HEK293T (cell line): ENCODE results near the gene LRRC72.

Experiments used
- CTCF ChIA-PET: fragments of 350-600 bp; formaldehyde crosslinking; extraction: SDS; loops from one replicate; lab custom pipeline; 2021; ENCODE audit warnings: antibody characterized with exemption, inconsistent platforms; lab: Yijun Ruan, JAX
- POLR2A ChIA-PET: fragments of 350-600 bp; formaldehyde crosslinking; extraction: SDS; loops from one replicate; lab custom pipeline; 2020; ENCODE audit warnings: antibody characterized with exemption, inconsistent platforms; lab: Yijun Ruan, JAX
- DNase-seq: peaks from one replicate; pipeline ENCODE4 v3.0.0; 2012; ENCODE audit warnings: mixed read lengths; ENCODE audit errors: extremely low spot score
- ARNT ChIP-seq: fragments of 450-650 bp; IDR thresholded peaks from 2 replicates; pipeline ENCODE4 v1.6.1; 2017; ENCODE audit warnings: mild to moderate bottlenecking
- BHLHE40 ChIP-seq: fragments of 450-650 bp; IDR thresholded peaks from 2 replicates; pipeline ENCODE4 v1.6.1; 2016; ENCODE audit warnings: mild to moderate bottlenecking, moderate library complexity, borderline replicate concordance
- CTBP1 ChIP-seq: fragments of 450-650 bp; IDR thresholded peaks from 2 replicates; pipeline ENCODE4 v1.6.1; 2016; ENCODE audit warnings: borderline replicate concordance
- ELF4 ChIP-seq: fragments of 450-650 bp; IDR thresholded peaks from 2 replicates; pipeline ENCODE4 v1.6.1; 2017; ENCODE audit warnings: antibody characterized with exemption
- FOXA1 ChIP-seq: fragments of 450-650 bp; IDR thresholded peaks from 2 replicates; pipeline ENCODE4 v1.6.1; 2016; ENCODE audit warnings: mild to moderate bottlenecking
- FOXK2 ChIP-seq: fragments of 450-650 bp; IDR thresholded peaks from 2 replicates; pipeline ENCODE4 v1.6.1; 2016; ENCODE audit warnings: mild to moderate bottlenecking
- FOXM1 ChIP-seq: fragments of 450-650 bp; IDR thresholded peaks from 2 replicates; pipeline ENCODE4 v1.6.1; 2017; ENCODE audit warnings: mild to moderate bottlenecking, borderline replicate concordance
- HDGF ChIP-seq: fragments of 450-650 bp; IDR thresholded peaks from 2 replicates; pipeline ENCODE4 v1.6.1; 2017; ENCODE audit warnings: antibody characterized with exemption, borderline replicate concordance
- L3MBTL2 ChIP-seq: fragments of 450-650 bp; conservative IDR thresholded peaks from 2 replicates; pipeline ENCODE4 v1.6.1; 2016; ENCODE audit warnings: mild to moderate bottlenecking
- LEF1 ChIP-seq: fragments of 450-650 bp; IDR thresholded peaks from 2 replicates; pipeline ENCODE4 v1.6.1; 2017; ENCODE audit warnings: mild to moderate bottlenecking, borderline replicate concordance
- NFRKB ChIP-seq: fragments of 450-650 bp; IDR thresholded peaks from 2 replicates; pipeline ENCODE4 v1.6.1; 2016; ENCODE audit warnings: mild to moderate bottlenecking, moderate library complexity
- SP1 ChIP-seq: fragments of 450-650 bp; IDR thresholded peaks from 2 replicates; pipeline ENCODE4 v1.6.1; 2017
- SUZ12 ChIP-seq: fragments of 450-650 bp; IDR thresholded peaks from 2 replicates; pipeline ENCODE4 v1.6.1; 2016; ENCODE audit warnings: mild to moderate bottlenecking
- TARDBP ChIP-seq: fragments of 450-650 bp; IDR thresholded peaks from 2 replicates; pipeline ENCODE4 v1.6.1; 2016
- ZNF384 ChIP-seq: fragments of 450-650 bp; IDR thresholded peaks from 2 replicates; pipeline ENCODE4 v1.6.1; 2016
- TF ChIP-seq, protein P1 (sequence below): fragments of 450-650 bp; IDR thresholded peaks from 2 replicates; pipeline ENCODE4 v1.6.1; 2016

LRRC72 gene

DNA sequence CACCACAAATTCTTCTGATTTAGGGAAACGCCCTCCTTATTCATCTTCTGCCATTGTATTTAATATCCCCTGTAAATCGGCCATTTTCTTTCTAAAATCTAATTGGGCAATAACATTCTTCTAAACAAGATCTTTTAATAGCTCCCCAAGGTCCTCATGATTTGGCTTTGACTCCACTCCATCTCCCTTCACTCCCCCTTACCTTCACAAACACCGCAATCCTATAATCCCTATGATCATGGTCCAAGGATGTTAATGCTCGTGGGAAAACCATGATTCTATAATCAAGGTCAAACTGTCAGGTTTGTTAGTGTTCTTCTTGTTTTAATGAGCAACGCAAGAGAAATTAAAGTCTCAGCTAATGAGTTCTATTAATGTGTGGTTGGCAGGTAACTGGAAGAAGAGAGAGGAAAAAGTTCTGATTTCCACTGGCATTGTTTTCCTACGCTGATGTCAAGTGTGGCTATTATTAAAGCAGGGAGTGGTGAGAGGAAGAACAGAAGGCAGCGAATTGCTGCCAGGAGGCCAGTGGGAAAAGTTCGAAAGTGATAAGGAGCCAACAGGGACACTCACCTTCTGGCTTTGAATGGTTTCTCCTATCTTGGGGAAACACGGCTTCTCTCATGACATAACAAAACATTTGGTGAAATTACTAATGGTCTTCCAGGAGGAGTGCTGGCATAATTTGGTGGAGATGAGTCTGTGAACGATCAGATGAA is 28.1 kb downstream of the LRRC72 start:
- POLR2A ChIA-PET: no interaction called here
- TF ChIP-seq NFRKB: no peak
- TF ChIP-seq ARNT: no peak
- TF ChIP-seq FOXM1: no peak
- no peak for TF ChIP-seq FOXK2
- no peak for TF ChIP-seq ZNF384
- no peak for DNase-seq
- CTCF ChIA-PET: interaction anchor here (1.0 kb wide), 1 partner anchor 10 kb away, joined by 3 read pairs; no protein-coding TSS in a partner anchor

DNA sequence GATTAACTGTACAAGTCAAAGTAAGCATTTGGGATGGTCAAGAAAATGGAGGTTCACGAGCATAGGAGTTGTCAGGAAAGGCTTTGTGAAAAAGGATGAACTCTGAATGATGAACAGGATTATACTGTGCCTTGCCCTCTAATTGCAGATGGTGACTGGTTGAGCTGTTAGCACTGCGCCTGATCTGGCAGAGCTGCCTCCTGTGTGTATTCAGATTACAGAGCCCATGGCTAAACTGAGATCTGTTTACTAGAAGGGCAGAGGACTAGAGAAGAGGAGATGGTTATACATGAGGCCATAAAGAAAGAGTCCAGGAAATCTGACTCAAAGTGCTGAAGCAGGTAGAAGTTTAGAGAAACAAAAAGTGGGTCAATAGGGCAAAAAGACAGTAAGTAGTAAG is 29.7 kb downstream of the LRRC72 start:
- no peak for TF ChIP-seq ARNT
- TF ChIP-seq SP1: no peak
- TF ChIP-seq, protein P1, sequence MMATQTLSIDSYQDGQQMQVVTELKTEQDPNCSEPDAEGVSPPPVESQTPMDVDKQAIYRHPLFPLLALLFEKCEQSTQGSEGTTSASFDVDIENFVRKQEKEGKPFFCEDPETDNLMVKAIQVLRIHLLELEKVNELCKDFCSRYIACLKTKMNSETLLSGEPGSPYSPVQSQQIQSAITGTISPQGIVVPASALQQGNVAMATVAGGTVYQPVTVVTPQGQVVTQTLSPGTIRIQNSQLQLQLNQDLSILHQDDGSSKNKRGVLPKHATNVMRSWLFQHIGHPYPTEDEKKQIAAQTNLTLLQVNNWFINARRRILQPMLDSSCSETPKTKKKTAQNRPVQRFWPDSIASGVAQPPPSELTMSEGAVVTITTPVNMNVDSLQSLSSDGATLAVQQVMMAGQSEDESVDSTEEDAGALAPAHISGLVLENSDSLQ: no peak
- TF ChIP-seq FOXA1: no peak
- no peak for TF ChIP-seq ZNF384
- TF ChIP-seq FOXM1: no peak
- TF ChIP-seq SUZ12: no peak
- TF ChIP-seq TARDBP: no peak
- no peak for TF ChIP-seq HDGF
- TF ChIP-seq ELF4: no peak
- TF ChIP-seq L3MBTL2: no peak
- no peak for TF ChIP-seq LEF1
- no peak for TF ChIP-seq FOXK2
- TF ChIP-seq CTBP1: no peak
- TF ChIP-seq NFRKB: no peak
- TF ChIP-seq BHLHE40: no peak
- CTCF ChIA-PET: no interaction called here
- POLR2A ChIA-PET: no interaction called here
- DNase-seq: no peak

DNA sequence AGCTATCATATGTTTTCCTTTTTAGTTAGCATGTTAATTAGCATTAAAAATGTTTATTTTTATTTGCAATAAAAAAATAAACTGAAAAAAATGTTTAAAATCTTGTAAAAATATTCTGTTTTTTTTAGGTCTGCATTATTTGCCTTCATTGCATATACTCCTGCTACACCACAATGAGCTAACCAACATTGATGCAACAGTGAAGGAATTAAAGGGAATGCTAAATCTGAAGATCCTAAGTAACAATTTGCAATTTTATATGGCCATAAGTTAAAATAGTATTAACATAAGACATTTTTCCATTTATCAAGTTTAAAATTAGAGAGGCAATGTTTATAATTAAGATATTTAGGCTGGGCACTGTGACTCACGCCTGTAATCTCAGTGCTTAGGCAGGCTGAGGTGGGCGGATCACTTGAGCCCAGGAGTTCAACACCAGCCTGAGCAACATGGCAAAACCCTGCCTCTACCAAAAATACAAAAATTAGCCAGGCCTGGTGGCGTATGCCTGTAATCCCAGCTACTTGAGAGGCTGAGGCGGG is 32.2 kb downstream of the LRRC72 start:
- TF ChIP-seq, protein P1: no peak
- TF ChIP-seq BHLHE40 (no peak), SUZ12 (no peak), L3MBTL2 (no peak), FOXA1 (no peak), ELF4 (no peak), ARNT (no peak), CTBP1 (no peak), TARDBP (no peak), ZNF384 (no peak), FOXM1 (no peak)
- POLR2A ChIA-PET: no interaction called here
- CTCF ChIA-PET: interaction anchor here (0.6 kb wide), 1 partner anchor 28 kb away, joined by 3 read pairs; no protein-coding TSS in a partner anchor
- no peak for DNase-seq

DNA sequence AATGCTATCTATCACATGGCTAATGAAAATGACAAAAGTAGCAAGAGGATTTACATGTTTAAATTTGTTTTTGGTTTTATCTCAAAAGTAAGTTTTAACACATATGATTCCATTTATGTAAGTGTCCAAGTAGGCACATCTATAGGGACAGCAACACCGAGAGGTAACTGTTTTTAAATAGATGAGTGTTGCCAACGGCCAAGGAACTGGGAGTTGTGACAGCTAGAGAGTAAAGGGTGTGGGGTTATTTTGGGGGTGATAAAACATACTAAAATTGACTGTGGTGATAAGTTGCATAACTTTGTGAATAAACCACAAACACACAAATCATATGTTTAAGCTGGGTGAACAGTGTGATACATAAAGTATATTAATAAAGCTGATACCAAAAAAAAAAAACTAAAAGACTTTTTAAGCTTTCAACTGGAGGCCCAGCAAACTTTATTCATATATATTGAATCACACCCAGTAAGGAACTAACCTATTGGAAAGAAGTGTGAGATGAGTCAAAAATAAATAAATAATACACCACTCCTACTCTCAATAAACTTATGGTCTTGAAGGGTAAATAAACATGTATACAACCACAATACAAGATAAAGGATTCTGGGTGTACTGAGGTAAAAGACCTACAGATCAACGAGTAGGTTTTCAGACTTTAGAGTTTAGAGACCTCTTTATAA is 33.0 kb downstream of the LRRC72 start:
- ChIA-PET CTCF (interaction anchor here (0.5 to 1.1 kb wide), 2 partner anchors 56 to 462 kb away, joined by 3 read pairs; no protein-coding TSS in a partner anchor), POLR2A (no interaction called here)
- DNase-seq: no peak
- TF ChIP-seq NFRKB (no peak), L3MBTL2 (no peak), CTBP1 (no peak), HDGF (no peak), SP1 (no peak)
- TF ChIP-seq, protein P1: no peak

DNA sequence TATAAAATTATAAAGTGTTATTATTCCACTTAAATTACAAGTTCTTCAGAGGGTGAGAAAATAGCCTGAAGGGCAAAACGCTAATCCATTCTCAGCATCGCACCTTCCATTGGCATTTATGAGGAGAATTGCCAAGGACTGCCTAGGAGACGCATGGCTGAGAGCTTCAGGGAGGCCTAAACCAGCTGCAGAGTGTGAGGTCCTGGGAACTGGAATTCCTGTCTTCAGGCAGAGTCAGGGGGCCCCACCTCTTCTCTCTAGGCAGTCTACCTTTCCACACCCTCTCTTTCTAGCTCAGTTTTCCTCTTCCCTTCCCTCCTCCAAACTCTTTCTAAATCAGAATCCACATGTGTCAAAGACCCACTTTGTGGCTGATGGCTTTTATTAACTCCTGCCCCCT is 35.3 kb downstream of the LRRC72 start:
- DNase-seq: no peak
- ChIA-PET POLR2A (no interaction called here), CTCF (no interaction called here)
- no peak for TF ChIP-seq ELF4
- TF ChIP-seq, protein P1: no peak
- no peak for TF ChIP-seq FOXM1
- no peak for TF ChIP-seq ARNT
- TF ChIP-seq TARDBP: no peak
- TF ChIP-seq BHLHE40: no peak
- TF ChIP-seq NFRKB: no peak
- no peak for TF ChIP-seq HDGF
- no peak for TF ChIP-seq FOXK2
- no peak for TF ChIP-seq SP1
- TF ChIP-seq ZNF384: no peak
- no peak for TF ChIP-seq FOXA1
- TF ChIP-seq LEF1: no peak
